Activated CD8-positive, alpha-beta T cell treated with anti-CD3 and anti-CD28 coated beads for 36 hours (primary cell): ENCODE measurements around the gene DPYD. TPM values are rescaled to one million over a fixed set of nuclear protein-coding genes. Genes with fewer than 3 reads are reported as not detected.

ENCODE experiments used
- ATAC-seq: fragments of 200-7000 bp; cut with Tn5 transposase; one replicate; pipeline ENCODE4 v1.10.0; 2021; ENCODE audit warnings: mild to moderate bottlenecking, moderate library complexity
- CTCF ChIA-PET: fragments of 350-600 bp; sonication (Branson Sonifier 250); formaldehyde crosslinking; loops from one replicate; lab custom pipeline; 2021; ENCODE audit warnings: antibody characterized with exemption; lab: Charles Lee
- POLR2A ChIA-PET: fragments of 350-600 bp; sonication (Branson Sonifier 250); formaldehyde crosslinking; loops from one replicate; lab custom pipeline; 2021; ENCODE audit warnings: antibody characterized with exemption; lab: Charles Lee
- DNase-seq: peaks from one replicate; pipeline ENCODE4 v3.0.0-alpha.2; 2020
- H3K27ac Mint-ChIP-seq: one replicate; pipeline ENCODE4 v1.8.0; 2021; ENCODE audit warnings: mild to moderate bottlenecking, mixed read lengths
- H3K27me3 Mint-ChIP-seq: one replicate; pipeline ENCODE4 v1.8.0; 2021; ENCODE audit warnings: mixed read lengths
- H3K36me3 Mint-ChIP-seq: one replicate; pipeline ENCODE4 v1.8.0; 2021; ENCODE audit warnings: low read depth, mixed read lengths
- H3K4me1 Mint-ChIP-seq: one replicate; pipeline ENCODE4 v1.8.0; 2021; ENCODE audit warnings: low read depth, mixed read lengths
- H3K4me3 Mint-ChIP-seq: one replicate; pipeline ENCODE4 v1.8.0; 2021; ENCODE audit warnings: mild to moderate bottlenecking, moderate library complexity, mixed read lengths
- H3K9me3 Mint-ChIP-seq: one replicate; pipeline ENCODE4 v1.8.0; 2021; ENCODE audit warnings: mixed read lengths
- intact Hi-C: fragments of 100-400 bp; cut with micrococcal nuclease; formaldehyde crosslinking; loops from one replicate; pipeline ENCODE4 v1.10.0; 2022
- total RNA-seq, 2 experiments: library from RNA; stranded (reverse); gene quantifications; one replicate each; pipeline ENCODE4 v1.2.3, GENCODE V29; 2021
- TF ChIP-seq, protein P1 (sequence below): fragments of 200-600 bp; IDR thresholded peaks from one replicate; pipeline ENCODE4 v1.8.0; 2022; ENCODE audit warnings: antibody characterized with exemption, mild to moderate bottlenecking

DPYD gene
- total RNA-seq, 2 experiments from 2014 or later = 10.7 to 10.8 TPM

DNA sequence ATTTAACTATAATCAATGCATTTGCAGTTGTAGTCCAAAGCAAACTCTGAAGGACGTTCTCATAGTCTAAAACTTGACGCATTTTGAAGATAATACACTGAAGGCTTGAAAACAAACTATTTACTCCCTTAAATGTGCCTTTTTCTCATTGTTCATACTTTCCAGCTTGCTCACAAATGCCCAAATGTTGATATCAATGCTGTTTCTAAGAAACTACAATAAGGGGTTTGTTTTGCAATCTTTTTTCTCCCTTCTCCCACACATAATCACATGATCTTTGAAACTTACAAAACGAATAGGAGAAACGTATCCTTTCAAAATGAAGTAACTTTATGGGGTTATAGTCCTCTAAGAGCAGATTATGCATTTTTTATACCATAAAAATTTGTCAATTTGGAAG, 508.7 kb downstream of the DPYD start:
- Mint-ChIP-seq H3K4me1 (no peaks in the 10 kb centered on the region), H3K4me3 (no peak overlapping the region), H3K27ac (no peak overlapping the region), H3K27me3 (no peaks in the 10 kb centered on the region), H3K36me3 (peaks cover 12% of the 10 kb centered on the region), H3K9me3 (no peaks in the 10 kb centered on the region)
- ATAC-seq (no peak), DNase-seq (no peak)
- intact Hi-C loops = no loop called here
- POLR2A ChIA-PET = no interaction called here
- TF ChIP-seq, protein P1, sequence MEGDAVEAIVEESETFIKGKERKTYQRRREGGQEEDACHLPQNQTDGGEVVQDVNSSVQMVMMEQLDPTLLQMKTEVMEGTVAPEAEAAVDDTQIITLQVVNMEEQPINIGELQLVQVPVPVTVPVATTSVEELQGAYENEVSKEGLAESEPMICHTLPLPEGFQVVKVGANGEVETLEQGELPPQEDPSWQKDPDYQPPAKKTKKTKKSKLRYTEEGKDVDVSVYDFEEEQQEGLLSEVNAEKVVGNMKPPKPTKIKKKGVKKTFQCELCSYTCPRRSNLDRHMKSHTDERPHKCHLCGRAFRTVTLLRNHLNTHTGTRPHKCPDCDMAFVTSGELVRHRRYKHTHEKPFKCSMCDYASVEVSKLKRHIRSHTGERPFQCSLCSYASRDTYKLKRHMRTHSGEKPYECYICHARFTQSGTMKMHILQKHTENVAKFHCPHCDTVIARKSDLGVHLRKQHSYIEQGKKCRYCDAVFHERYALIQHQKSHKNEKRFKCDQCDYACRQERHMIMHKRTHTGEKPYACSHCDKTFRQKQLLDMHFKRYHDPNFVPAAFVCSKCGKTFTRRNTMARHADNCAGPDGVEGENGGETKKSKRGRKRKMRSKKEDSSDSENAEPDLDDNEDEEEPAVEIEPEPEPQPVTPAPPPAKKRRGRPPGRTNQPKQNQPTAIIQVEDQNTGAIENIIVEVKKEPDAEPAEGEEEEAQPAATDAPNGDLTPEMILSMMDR = no peak
- CTCF ChIA-PET = no interaction called here

DNA sequence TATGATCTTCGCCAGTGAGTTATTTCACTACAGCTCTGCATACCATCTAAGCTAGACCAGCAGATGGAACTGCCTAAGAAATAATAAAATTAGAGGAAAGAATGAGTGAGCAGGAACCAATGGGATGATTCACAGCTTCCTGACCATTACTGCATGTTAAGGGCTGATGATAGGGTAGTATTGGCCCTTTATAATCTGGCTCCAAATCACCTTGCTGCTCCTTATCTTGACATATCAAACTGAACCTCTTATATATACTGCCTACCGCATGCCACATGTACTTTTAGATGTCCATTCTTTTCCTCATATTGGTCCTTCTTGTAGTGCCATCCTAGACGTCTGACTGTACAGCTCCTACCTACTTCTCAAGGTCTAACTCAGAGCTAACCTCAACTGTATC, 524.4 kb downstream of the DPYD start:
- H3K36me3 Mint-ChIP-seq = peaks cover 12% of the 10 kb centered on the region

DNA sequence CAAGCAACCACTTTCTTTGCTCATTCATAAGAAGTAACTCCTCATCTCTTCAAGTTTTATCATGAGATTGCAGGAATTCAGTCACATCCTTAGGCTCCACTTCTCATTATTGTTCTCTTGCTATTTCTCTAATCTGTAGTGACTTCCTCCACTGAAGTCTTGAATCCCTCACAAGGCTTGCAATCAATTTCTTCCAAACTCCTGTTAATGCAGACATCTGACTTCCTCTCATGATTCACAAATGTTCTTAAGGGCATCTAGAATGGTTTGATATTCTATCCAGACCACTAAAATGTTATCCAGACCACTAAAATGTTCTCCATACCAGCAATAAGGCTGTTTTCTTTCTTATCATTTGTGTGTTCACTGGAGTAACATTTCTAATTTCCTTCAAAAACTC, 528.1 kb downstream of the DPYD start:
- CTCF ChIA-PET = no interaction called here
- intact Hi-C loops = no loop called here
- Mint-ChIP-seq H3K9me3 (peaks cover 3% of the 10 kb centered on the region), H3K36me3 (peaks cover 9% of the 10 kb centered on the region), H3K27me3 (no peaks in the 10 kb centered on the region), H3K4me3 (no peak overlapping the region), H3K4me1 (no peaks in the 10 kb centered on the region), H3K27ac (no peak overlapping the region)
- POLR2A ChIA-PET = interaction anchor here (0.5 kb wide), 1 partner anchor 112 kb away, joined by 3 read pairs; no protein-coding TSS in a partner anchor
- no peak for DNase-seq
- ATAC-seq = no peak
- TF ChIP-seq, protein P1 = no peak

More for the DNA sequence above, 524.4 kb downstream of the DPYD start:
- TF ChIP-seq, protein P1 = no peak
- DNase-seq = no peak
- intact Hi-C loops = no loop called here
- Mint-ChIP-seq H3K4me1 (no peaks in the 10 kb centered on the region), H3K9me3 (peaks cover 5% of the 10 kb centered on the region), H3K27me3 (no peaks in the 10 kb centered on the region), H3K4me3 (no peak overlapping the region), H3K27ac (no peak overlapping the region)
- ChIA-PET CTCF (no interaction called here), POLR2A (no interaction called here)
- ATAC-seq = no peak

DNA sequence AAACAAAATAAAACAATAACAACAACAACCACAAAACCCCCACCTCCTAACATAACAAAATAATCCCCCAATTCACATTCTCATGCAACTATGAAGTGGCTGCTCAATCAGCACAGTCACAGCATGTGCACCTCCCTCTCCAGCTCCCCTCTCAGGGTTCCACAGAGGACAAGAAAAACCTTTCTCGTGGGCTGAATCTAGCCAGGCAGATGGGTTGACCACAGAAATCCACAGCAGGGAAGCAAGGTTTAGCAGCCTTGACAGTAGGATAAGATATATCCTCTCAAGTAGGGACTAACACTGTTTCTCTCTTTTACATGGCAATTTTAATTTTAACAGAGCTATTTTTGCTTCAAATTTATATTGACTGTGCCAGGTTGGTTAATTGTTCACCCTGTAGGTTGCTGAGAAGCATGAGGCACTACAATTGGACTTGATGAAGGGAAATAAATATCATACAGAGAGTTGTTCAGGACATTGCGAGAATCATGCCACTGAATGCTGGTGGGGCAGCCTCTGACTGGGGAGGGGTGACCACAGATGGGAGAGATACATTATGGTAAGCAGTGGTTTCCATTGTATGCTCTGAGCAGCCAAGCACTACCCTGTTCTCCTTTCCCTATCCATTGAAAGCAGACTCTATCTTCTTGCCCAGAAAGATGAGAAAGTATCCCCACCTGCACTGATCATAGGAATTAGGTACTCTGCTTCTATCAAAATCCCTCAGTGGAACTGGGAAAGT, 535.1 kb downstream of the DPYD start:
- TF ChIP-seq, protein P1 = no peak
- no peak overlapping the region for H3K4me3 Mint-ChIP-seq
- DNase-seq (no peak), ATAC-seq (no peak)
- H3K36me3 Mint-ChIP-seq = no peaks in the 10 kb centered on the region
- H3K27ac Mint-ChIP-seq = no peak overlapping the region
- POLR2A ChIA-PET = no interaction called here
- intact Hi-C loops = no loop called here
- H3K27me3 Mint-ChIP-seq = no peaks in the 10 kb centered on the region
- H3K9me3 Mint-ChIP-seq = no peaks in the 10 kb centered on the region
- CTCF ChIA-PET = interaction anchor here (0.6 to 1.1 kb wide), 2 partner anchors 11 to 154 kb away, joined by 3 to 4 read pairs; no protein-coding TSS in a partner anchor
- H3K4me1 Mint-ChIP-seq = no peaks in the 10 kb centered on the region

DNA sequence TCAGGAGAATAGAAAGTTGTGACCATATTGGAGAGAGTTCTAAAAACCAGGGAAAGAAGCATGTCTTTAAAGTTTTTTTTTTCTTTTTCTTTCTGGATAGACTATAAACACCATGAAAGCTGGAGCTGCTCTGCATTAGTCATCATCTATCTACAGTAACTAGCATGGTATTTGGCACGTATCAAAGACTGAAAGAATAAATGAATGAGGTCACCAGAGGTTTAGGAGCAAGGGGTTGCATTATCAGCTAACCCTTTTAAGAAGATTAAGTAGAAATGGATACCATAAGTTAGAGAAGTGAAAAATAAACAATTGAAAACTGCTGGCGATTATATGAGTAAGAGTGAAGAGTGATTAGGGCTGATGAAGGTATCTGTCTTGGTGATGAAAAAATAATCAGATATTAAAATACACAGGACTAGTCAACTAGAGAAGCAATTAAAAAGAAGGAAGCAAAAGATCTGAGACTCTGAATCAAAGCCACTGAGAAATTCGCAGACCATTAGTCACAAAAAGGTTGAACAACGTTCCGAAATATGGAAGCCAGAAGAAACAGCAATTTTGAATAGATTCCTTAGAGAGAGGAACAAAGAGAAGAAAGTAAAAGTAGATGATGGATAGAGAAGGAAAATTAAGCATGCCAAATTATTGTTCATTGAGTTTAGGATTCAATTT, 536.4 kb downstream of the DPYD start:
- no peak for DNase-seq
- Mint-ChIP-seq H3K36me3 (peaks cover 1% of the 10 kb centered on the region), H3K27me3 (no peaks in the 10 kb centered on the region), H3K4me3 (no peak overlapping the region), H3K4me1 (no peaks in the 10 kb centered on the region), H3K27ac (no peak overlapping the region), H3K9me3 (no peaks in the 10 kb centered on the region)
- ChIA-PET CTCF (interaction anchor here (1.6 kb wide), 1 partner anchor 9 kb away, joined by 3 read pairs; no protein-coding TSS in a partner anchor), POLR2A (no interaction called here)
- intact Hi-C loops = no loop called here
- TF ChIP-seq, protein P1 = no peak
- ATAC-seq = no peak
